C4-2B (cell line): ENCODE measurements around the gene DGKI.

ENCODE experiments used
- H3K27ac ChIP-seq: fragments of 450-650 bp; 2 replicates; pipeline ENCODE4 v1.5.1; 2017
- CTCF ChIP-seq: fragments of 450-650 bp; conservative IDR thresholded peaks from 2 replicates; pipeline ENCODE4 v1.5.1; 2017; ENCODE audit warnings: mild to moderate bottlenecking
- ZFX ChIP-seq: fragments of 450-650 bp; IDR thresholded peaks from 2 replicates; pipeline ENCODE4 v1.6.1; 2017

DGKI gene

GRCh38 chr7:137519947-137520346 lies 326.8 kb downstream of the DGKI start:
- no peak for TF ChIP-seq CTCF
- no peak overlapping the region for H3K27ac ChIP-seq

- H3K27ac ChIP-seq, result no peak overlapping the region
- TF ChIP-seq CTCF, result no peak
- TF ChIP-seq ZFX, result no peak
These were observed 327.5 kb downstream of the DGKI start for GRCh38 chr7:137519181-137519691.

GRCh38 chr7:137513091-137513490 lies 333.7 kb downstream of the DGKI start:
- no peak overlapping the region for H3K27ac ChIP-seq
- no peak for TF ChIP-seq CTCF
- no peak for TF ChIP-seq ZFX

- H3K27ac ChIP-seq, result no peak overlapping the region
- TF ChIP-seq ZFX (no peak), CTCF (no peak)
These were observed 339.7 kb downstream of the DGKI start for GRCh38 chr7:137507096-137507495.

GRCh38 chr7:137506031-137506430 lies 340.7 kb downstream of the DGKI start:
- H3K27ac ChIP-seq, result no peak overlapping the region
- TF ChIP-seq ZFX, result no peak
- no peak for TF ChIP-seq CTCF

- TF ChIP-seq CTCF, result no peak
- no peak for TF ChIP-seq ZFX
- H3K27ac ChIP-seq, result no peak overlapping the region
These were observed 345.2 kb downstream of the DGKI start for GRCh38 chr7:137501562-137501961.

- no peak overlapping the region for H3K27ac ChIP-seq
- TF ChIP-seq CTCF (no peak), ZFX (no peak)
These were observed 353.9 kb downstream of the DGKI start for GRCh38 chr7:137492889-137493288.
